Stimulated activated CD4-positive, alpha-beta T cell treated with anti-CD3 and anti-CD28 coated beads, TNF-alpha, amount 100 ng/mL, for 24 hours (primary cell): ENCODE measurements around the gene KAT6B.
"Not testable (repeated sequence)": the region's sequence is repeated elsewhere in the genome, so short reads cannot be mapped to it uniquely, and the experiment has no call there.

Source experiments
- DNase-seq, 3 experiments: peaks; one replicate each; pipeline ENCODE4 v3.0.0-alpha.2; 2020; ENCODE audit warnings: low read depth in 3 of 3

Gene KAT6B

GRCh38 chr10:74826142-74827044, at the start of gene KAT6B:
Gene KAT6B, plus strand, starts transcription at chr10:74826600. Its CDS starts 16,258 bp downstream, at chr10:74842858.
- peak; percentile 99 to 100 (median 100) for DNase-seq

- DNase-seq, result no peak
Observed at GRCh38 chr10:74778436-74779094, 47.8 kb upstream of the KAT6B start.

GRCh38 chr10:74781870-74782269, 44.5 kb upstream of the KAT6B start:
- DNase-seq, result not testable (repeated sequence)

GRCh38 chr10:74784462-74784861, 41.9 kb upstream of the KAT6B start:
- DNase-seq, result no peak

GRCh38 chr10:74786126-74786525, 40.3 kb upstream of the KAT6B start:
- DNase-seq, result no peak

GRCh38 chr10:74787457-74787856, 38.9 kb upstream of the KAT6B start:
- DNase-seq, result no peak

- not testable (repeated sequence) for DNase-seq
Observed at GRCh38 chr10:74791979-74792378, 34.4 kb upstream of the KAT6B start.

GRCh38 chr10:74792726-74793125, 33.7 kb upstream of the KAT6B start:
- DNase-seq, result no peak

- not testable (repeated sequence) for DNase-seq
Observed at GRCh38 chr10:74793240-74793639, 33.2 kb upstream of the KAT6B start.

GRCh38 chr10:74794531-74794930, 31.9 kb upstream of the KAT6B start:
- no peak for DNase-seq

GRCh38 chr10:74797550-74797949, 28.9 kb upstream of the KAT6B start:
- no peak for DNase-seq

GRCh38 chr10:74799721-74800221, 26.6 kb upstream of the KAT6B start:
- DNase-seq, result peak in 1 of 3 experiments; percentile 12

GRCh38 chr10:74801447-74801846, 25.0 kb upstream of the KAT6B start:
- DNase-seq, result no peak

GRCh38 chr10:74808501-74808900, 17.9 kb upstream of the KAT6B start:
- no peak for DNase-seq

- DNase-seq, result no peak
Observed at GRCh38 chr10:74810087-74810486, 16.3 kb upstream of the KAT6B start.

- DNase-seq, result no peak
Observed at GRCh38 chr10:74813381-74814259, 12.8 kb upstream of the KAT6B start.

- no peak for DNase-seq
Observed at GRCh38 chr10:74814797-74815196, 11.6 kb upstream of the KAT6B start.

GRCh38 chr10:74816824-74817498, 9.4 kb upstream of the KAT6B start:
- no peak for DNase-seq

GRCh38 chr10:74821501-74821900, 4.9 kb upstream of the KAT6B start:
- no peak for DNase-seq

- DNase-seq, result no peak
Observed at GRCh38 chr10:74822101-74822500, 4.3 kb upstream of the KAT6B start.

- no peak for DNase-seq
Observed at GRCh38 chr10:74822521-74823089, 3.8 kb upstream of the KAT6B start.
